Measurements from ENCODE around the gene AP1AR. TPM values are rescaled to one million over a fixed set of nuclear protein-coding genes. Genes with fewer than 3 reads are reported as not detected.

The AP1AR gene, protein sequence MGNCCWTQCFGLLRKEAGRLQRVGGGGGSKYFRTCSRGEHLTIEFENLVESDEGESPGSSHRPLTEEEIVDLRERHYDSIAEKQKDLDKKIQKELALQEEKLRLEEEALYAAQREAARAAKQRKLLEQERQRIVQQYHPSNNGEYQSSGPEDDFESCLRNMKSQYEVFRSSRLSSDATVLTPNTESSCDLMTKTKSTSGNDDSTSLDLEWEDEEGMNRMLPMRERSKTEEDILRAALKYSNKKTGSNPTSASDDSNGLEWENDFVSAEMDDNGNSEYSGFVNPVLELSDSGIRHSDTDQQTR
- total RNA-seq: 24.3 and 28.3 TPM in 2 replicates
- long read RNA-seq, transcript AP1AR-201 (10 exons, 2,902 nt): major isoform, 46 of 68 reads
- long read RNA-seq, partial matches to known transcripts: 5 of 68 reads
- long read RNA-seq, other reads (novel, unspliced or antisense): 13 of 68 reads

DNA sequence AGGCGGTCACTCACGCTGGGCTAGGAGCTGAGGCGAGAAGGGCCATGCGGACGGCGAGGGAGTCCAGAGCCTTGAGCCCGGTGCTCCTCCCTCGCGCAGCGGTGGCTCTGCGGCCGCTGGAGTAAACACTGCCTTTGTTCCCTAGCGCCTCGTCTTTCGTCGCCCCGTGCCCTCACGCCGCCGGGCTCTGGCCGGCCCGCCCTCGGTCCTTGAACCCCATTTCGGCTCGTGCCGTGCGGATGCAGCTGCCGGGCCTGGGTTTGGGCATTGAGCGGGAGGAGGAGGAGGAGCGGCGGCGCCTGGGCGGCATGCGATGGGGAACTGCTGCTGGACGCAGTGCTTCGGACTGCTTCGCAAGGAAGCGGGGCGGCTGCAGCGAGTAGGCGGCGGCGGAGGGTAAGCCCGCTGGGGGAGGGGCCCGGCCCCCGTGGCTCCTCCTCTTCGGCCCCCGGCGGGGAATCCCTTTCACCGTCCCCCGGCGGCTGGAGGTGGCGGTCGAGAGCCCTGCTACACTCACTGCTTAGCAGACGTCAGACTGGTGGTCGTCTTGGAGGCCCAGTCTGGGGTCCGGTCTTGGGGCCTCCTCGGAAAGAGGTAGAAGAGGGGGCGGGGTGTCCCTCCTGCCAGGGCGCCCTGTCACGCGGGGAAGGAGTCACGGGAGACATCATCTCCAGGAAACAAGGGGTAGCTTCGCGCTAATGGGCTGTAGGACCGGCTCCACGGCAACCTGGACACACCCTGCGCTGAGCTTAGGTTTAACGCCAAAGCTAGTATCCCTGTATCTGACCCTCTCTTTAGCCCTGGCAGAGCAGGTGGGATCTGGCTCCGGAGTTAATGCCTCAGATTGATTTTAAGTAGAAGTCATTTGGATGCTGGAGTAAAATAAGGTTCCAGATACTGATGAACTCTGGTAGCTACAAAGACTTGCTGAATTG lies at the start of gene AP1AR:
TSS of gene AP1AR (plus strand) at position 9 of the 935 bp plus-strand sequence. CDS start at position 314, 305 bp downstream.
- TF ChIP-seq CTCF (conservative IDR thresholded peaks at IDR 0.05): peak; percentile 55
- H3K27ac Mint-ChIP-seq (ENCODE audit: unreplicated experiment): peak within 1 kb of the TSS; percentile 99
- H3K4me1 Mint-ChIP-seq: peaks cover 33% of the 10 kb centered on the region
- no peaks in the 10 kb centered on the region for H3K27me3 Mint-ChIP-seq (ENCODE audit: low read depth)
- no peaks in the 10 kb centered on the region for H3K9me3 Mint-ChIP-seq
- H3K36me3 Mint-ChIP-seq (ENCODE audit: low read depth): no peaks in the 10 kb centered on the region
- H3K4me3 Mint-ChIP-seq: peak within 1 kb of the TSS; percentile 98
- peak; percentile 85 for DNase-seq (ENCODE audit: low read depth, low spot score)

- Mint-ChIP-seq H3K4me1 (no peaks in the 10 kb centered on the region), H3K36me3 (ENCODE audit: low read depth) (no peaks in the 10 kb centered on the region), H3K27me3 (ENCODE audit: low read depth) (peaks cover 5% of the 10 kb centered on the region), H3K4me3 (no peak overlapping the region), H3K9me3 (no peaks in the 10 kb centered on the region), H3K27ac (ENCODE audit: unreplicated experiment) (no peak overlapping the region)
- TF ChIP-seq CTCF (conservative IDR thresholded peaks at IDR 0.05): no peak
- no peak for DNase-seq (ENCODE audit: low read depth, low spot score)
These were observed 49.0 kb upstream of the AP1AR start for GRCh38 chr4:112182604-112183003.

DNA sequence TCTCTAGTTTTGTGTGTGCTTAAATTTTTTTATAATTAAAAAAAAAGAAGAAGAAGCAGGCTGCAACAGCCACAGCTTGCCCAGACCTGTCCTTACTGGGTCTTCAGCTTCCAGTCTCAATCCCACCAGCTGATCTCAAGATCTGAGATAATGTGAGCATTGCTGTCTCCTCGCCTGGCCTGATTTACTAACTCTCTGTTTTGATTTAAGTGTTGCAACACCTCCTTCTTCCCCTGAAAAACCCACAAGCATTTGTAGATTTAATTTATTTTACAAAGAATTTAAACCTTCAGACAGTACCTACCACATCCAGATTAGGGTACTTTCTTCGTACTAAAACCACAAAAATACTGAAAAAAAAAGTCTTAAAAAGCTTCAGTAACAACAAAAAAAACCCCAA lies 48.3 kb upstream of the AP1AR start:
- no peak overlapping the region for H3K27ac Mint-ChIP-seq (ENCODE audit: unreplicated experiment)
- no peaks in the 10 kb centered on the region for H3K4me1 Mint-ChIP-seq
- no peaks in the 10 kb centered on the region for H3K9me3 Mint-ChIP-seq
- peaks cover 5% of the 10 kb centered on the region for H3K27me3 Mint-ChIP-seq (ENCODE audit: low read depth)
- no peaks in the 10 kb centered on the region for H3K36me3 Mint-ChIP-seq (ENCODE audit: low read depth)
- no peak overlapping the region for H3K4me3 Mint-ChIP-seq
- DNase-seq (ENCODE audit: low read depth, low spot score): no peak
- TF ChIP-seq CTCF (conservative IDR thresholded peaks at IDR 0.05): no peak

DNA sequence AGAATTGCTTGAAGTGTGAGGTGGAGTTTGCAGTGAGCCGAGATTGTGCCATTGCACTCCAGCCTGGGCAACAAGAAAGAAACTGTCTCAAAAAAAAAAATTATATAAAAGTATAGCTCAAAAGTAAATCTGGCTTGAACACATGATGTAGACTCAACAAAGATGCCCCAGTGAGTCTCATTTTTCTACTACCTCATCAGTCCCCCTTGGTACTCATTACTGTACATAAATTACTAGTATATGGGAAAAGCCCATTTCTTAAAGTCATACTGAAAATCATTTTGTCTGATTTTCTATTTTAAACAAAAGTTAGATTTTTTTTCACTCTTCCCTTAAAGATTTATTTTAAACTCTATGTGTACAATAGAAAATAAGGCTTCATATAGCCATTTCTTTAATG lies 47.1 kb upstream of the AP1AR start:
- no peaks in the 10 kb centered on the region for H3K27me3 Mint-ChIP-seq (ENCODE audit: low read depth)
- H3K4me1 Mint-ChIP-seq: no peaks in the 10 kb centered on the region
- H3K36me3 Mint-ChIP-seq (ENCODE audit: low read depth): no peaks in the 10 kb centered on the region
- no peaks in the 10 kb centered on the region for H3K9me3 Mint-ChIP-seq
- H3K27ac Mint-ChIP-seq (ENCODE audit: unreplicated experiment): no peak overlapping the region
- no peak overlapping the region for H3K4me3 Mint-ChIP-seq
- no peak for TF ChIP-seq CTCF (conservative IDR thresholded peaks at IDR 0.05)
- DNase-seq (ENCODE audit: low read depth, low spot score): no peak

- DNase-seq (ENCODE audit: low read depth, low spot score): no peak
- no peaks in the 10 kb centered on the region for H3K36me3 Mint-ChIP-seq (ENCODE audit: low read depth)
- no peak overlapping the region for H3K4me3 Mint-ChIP-seq
- no peaks in the 10 kb centered on the region for H3K4me1 Mint-ChIP-seq
- TF ChIP-seq CTCF (conservative IDR thresholded peaks at IDR 0.05): no peak
- H3K27ac Mint-ChIP-seq (ENCODE audit: unreplicated experiment): no peak overlapping the region
- no peaks in the 10 kb centered on the region for H3K9me3 Mint-ChIP-seq
- no peaks in the 10 kb centered on the region for H3K27me3 Mint-ChIP-seq (ENCODE audit: low read depth)
These were observed 46.3 kb upstream of the AP1AR start for GRCh38 chr4:112185334-112185733.

Measured in neural crest cell (in vitro differentiated cells).